ENCODE data around the gene CDKN2B. TPM values are rescaled to one million over a fixed set of nuclear protein-coding genes. Genes with fewer than 3 reads are reported as not detected.
A peak's percentile ranks its signal among the peaks of the same experiment; 100 is the strongest.

The CDKN2B gene
- total RNA-seq, 1 experiment from 2014 or later: 2.0 TPM

DNA sequence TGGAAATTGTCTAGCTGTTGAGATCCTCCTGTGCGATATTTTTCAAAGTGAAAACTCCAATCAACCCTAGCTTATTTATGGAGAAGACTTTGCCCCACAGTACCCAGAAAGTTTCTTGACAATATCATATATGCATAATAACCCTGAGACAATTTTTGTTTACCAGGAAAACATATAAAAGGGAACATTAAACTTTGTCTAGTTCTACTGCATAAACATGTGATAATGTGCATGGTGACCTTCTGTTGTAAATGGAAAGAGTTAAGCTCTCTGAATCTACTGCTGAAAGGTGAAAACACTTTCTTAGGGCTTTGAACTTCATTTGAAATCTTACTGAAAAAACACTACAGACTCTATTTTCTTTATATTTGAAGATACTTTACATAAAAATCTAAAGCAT lies 32.2 kb upstream of the CDKN2B start:
- Histone ChIP-seq H4K20me1 (ENCODE audit: insufficient read depth, low read depth, low read length) (no peaks in the 10 kb centered on the region), H3K9ac (ENCODE audit: low read length) (no peak overlapping the region), H3K4me3 (ENCODE audit: low read length) (no peak overlapping the region), H3K36me3 (ENCODE audit: insufficient read depth, low read length) (no peaks in the 10 kb centered on the region), H3K27me3 (ENCODE audit: low read length) (no peaks in the 10 kb centered on the region), H2AFZ (ENCODE audit: low read length) (no peak overlapping the region), H3K79me2 (ENCODE audit: low read length) (no peaks in the 10 kb centered on the region), H3K9me2 (replicated peaks; ENCODE audit: insufficient read depth, low read length) (no peaks in the 10 kb centered on the region), H3K4me2 (ENCODE audit: low read depth, low read length, poor library complexity, severe bottlenecking) (no peak overlapping the region), H3K27ac (ENCODE audit: low read length) (no peak overlapping the region), H3K9me3 (ENCODE audit: low read length) (no peaks in the 10 kb centered on the region), H3K4me1 (ENCODE audit: low read length) (peaks cover 26% of the 10 kb centered on the region)
- DNase-seq: no peak

DNA sequence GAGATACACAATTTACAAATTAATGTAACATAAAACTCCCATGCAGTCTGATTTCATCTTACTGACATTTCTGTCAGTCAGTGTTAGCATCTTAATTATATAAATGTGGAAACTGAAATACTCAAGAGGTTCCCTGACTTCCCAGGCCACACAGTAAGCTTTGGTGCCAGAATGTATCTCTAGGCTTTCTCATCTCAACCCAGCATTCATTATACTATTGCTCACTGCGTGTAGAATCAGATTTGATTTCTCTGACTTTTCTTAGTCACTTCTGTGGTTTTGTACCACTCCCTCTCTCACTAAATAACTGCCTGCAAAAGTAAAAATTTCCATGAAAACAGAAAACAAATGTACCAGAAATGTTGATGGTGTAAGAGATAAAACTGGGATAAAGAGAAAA lies 31.7 kb upstream of the CDKN2B start:
- no peaks in the 10 kb centered on the region for H3K79me2 ChIP-seq (ENCODE audit: low read length)
- no peak overlapping the region for H3K9ac ChIP-seq (ENCODE audit: low read length)
- no peaks in the 10 kb centered on the region for H3K9me3 ChIP-seq (ENCODE audit: low read length)
- peaks cover 26% of the 10 kb centered on the region for H3K4me1 ChIP-seq (ENCODE audit: low read length)
- no peak overlapping the region for H3K27ac ChIP-seq (ENCODE audit: low read length)
- H2AFZ ChIP-seq (ENCODE audit: low read length): no peak overlapping the region
- no peaks in the 10 kb centered on the region for H3K36me3 ChIP-seq (ENCODE audit: insufficient read depth, low read length)
- no peak for DNase-seq
- H4K20me1 ChIP-seq (ENCODE audit: insufficient read depth, low read depth, low read length): no peaks in the 10 kb centered on the region
- no peak overlapping the region for H3K4me3 ChIP-seq (ENCODE audit: low read length)
- H3K27me3 ChIP-seq (ENCODE audit: low read length): no peaks in the 10 kb centered on the region
- no peaks in the 10 kb centered on the region for H3K9me2 ChIP-seq (replicated peaks; ENCODE audit: insufficient read depth, low read length)
- no peak overlapping the region for H3K4me2 ChIP-seq (ENCODE audit: low read depth, low read length, poor library complexity, severe bottlenecking)

- H3K9me2 ChIP-seq (replicated peaks; ENCODE audit: insufficient read depth, low read length): no peaks in the 10 kb centered on the region
- H3K4me1 ChIP-seq (ENCODE audit: low read length): peaks cover 18% of the 10 kb centered on the region
- H2AFZ ChIP-seq (ENCODE audit: low read length): no peak overlapping the region
- no peak overlapping the region for H3K4me2 ChIP-seq (ENCODE audit: low read depth, low read length, poor library complexity, severe bottlenecking)
- H3K4me3 ChIP-seq (ENCODE audit: low read length): no peak overlapping the region
- DNase-seq: no peak
- no peaks in the 10 kb centered on the region for H4K20me1 ChIP-seq (ENCODE audit: insufficient read depth, low read depth, low read length)
- H3K27ac ChIP-seq (ENCODE audit: low read length): no peak overlapping the region
- no peaks in the 10 kb centered on the region for H3K36me3 ChIP-seq (ENCODE audit: insufficient read depth, low read length)
- no peaks in the 10 kb centered on the region for H3K79me2 ChIP-seq (ENCODE audit: low read length)
- no peak overlapping the region for H3K9ac ChIP-seq (ENCODE audit: low read length)
- no peaks in the 10 kb centered on the region for H3K27me3 ChIP-seq (ENCODE audit: low read length)
- no peaks in the 10 kb centered on the region for H3K9me3 ChIP-seq (ENCODE audit: low read length)
Observed at GRCh38 chr9:22039258-22039657, 30.2 kb upstream of the CDKN2B start.

GRCh38 chr9:22037954-22038690 lies 29.0 kb upstream of the CDKN2B start:
- Histone ChIP-seq H3K27me3 (ENCODE audit: low read length) (no peaks in the 10 kb centered on the region), H3K4me1 (ENCODE audit: low read length) (peaks cover 8% of the 10 kb centered on the region)
- DNase-seq: peak; percentile 86

GRCh38 chr9:22036866-22037626 lies 27.9 kb upstream of the CDKN2B start:
- Histone ChIP-seq H3K4me1 (ENCODE audit: low read length) (peaks cover 8% of the 10 kb centered on the region), H3K4me3 (ENCODE audit: low read length) (no peak overlapping the region), H2AFZ (ENCODE audit: low read length) (no peak overlapping the region), H3K27me3 (ENCODE audit: low read length) (no peaks in the 10 kb centered on the region), H3K79me2 (ENCODE audit: low read length) (no peaks in the 10 kb centered on the region), H3K4me2 (ENCODE audit: low read depth, low read length, poor library complexity, severe bottlenecking) (no peak overlapping the region), H3K9ac (ENCODE audit: low read length) (no peak overlapping the region), H3K36me3 (ENCODE audit: insufficient read depth, low read length) (no peaks in the 10 kb centered on the region; the same call in 1 of the 2 replicates), H3K9me3 (ENCODE audit: low read length) (no peaks in the 10 kb centered on the region), H3K9me2 (replicated peaks; ENCODE audit: insufficient read depth, low read length) (no peaks in the 10 kb centered on the region), H4K20me1 (ENCODE audit: insufficient read depth, low read depth, low read length) (no peaks in the 10 kb centered on the region), H3K27ac (ENCODE audit: low read length) (peak overlapping the region; percentile 32; the same call in 1 of the 2 replicates)
- no peak for DNase-seq

More at GRCh38 chr9:22037954-22038690, 29.0 kb upstream of the CDKN2B start:
- no peak overlapping the region for H3K9ac ChIP-seq (ENCODE audit: low read length)
- no peak overlapping the region for H2AFZ ChIP-seq (ENCODE audit: low read length)
- H3K4me2 ChIP-seq (ENCODE audit: low read depth, low read length, poor library complexity, severe bottlenecking): no peak overlapping the region
- no peaks in the 10 kb centered on the region for H3K9me3 ChIP-seq (ENCODE audit: low read length)
- no peaks in the 10 kb centered on the region for H4K20me1 ChIP-seq (ENCODE audit: insufficient read depth, low read depth, low read length)
- H3K27ac ChIP-seq (ENCODE audit: low read length): peak overlapping the region; percentile 32
- no peak overlapping the region for H3K4me3 ChIP-seq (ENCODE audit: low read length)
- no peaks in the 10 kb centered on the region; the same call in 1 of the 2 replicates for H3K36me3 ChIP-seq (ENCODE audit: insufficient read depth, low read length)
- H3K9me2 ChIP-seq (replicated peaks; ENCODE audit: insufficient read depth, low read length): no peaks in the 10 kb centered on the region
- no peaks in the 10 kb centered on the region for H3K79me2 ChIP-seq (ENCODE audit: low read length)

DNA sequence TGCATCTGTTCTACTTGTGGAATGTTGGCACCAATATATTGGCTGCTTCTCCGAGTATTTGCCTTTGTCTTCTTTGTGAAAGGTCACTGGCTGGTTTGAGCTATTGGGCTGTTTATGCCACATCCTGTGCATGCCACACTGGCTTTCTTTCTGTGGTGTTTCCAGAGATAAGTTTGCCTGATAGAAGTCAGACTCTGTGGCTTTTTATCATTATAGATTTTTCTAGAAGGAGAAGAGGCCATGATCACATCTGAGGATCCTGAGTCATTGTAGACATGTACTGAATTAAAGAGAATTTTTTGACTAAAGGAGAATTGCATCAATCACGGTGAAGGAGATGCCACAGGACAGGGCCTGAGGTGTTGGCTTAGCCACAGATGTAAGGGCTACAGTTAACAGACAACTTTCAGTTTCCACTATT lies 26.5 kb upstream of the CDKN2B start:
- Histone ChIP-seq H3K9me2 (replicated peaks; ENCODE audit: insufficient read depth, low read length) (no peaks in the 10 kb centered on the region), H3K4me1 (ENCODE audit: low read length) (peaks cover 8% of the 10 kb centered on the region), H3K36me3 (ENCODE audit: insufficient read depth, low read length) (no peaks in the 10 kb centered on the region; the same call in 1 of the 2 replicates), H3K79me2 (ENCODE audit: low read length) (no peaks in the 10 kb centered on the region), H4K20me1 (ENCODE audit: insufficient read depth, low read depth, low read length) (no peaks in the 10 kb centered on the region), H3K9me3 (ENCODE audit: low read length) (no peaks in the 10 kb centered on the region), H3K4me3 (ENCODE audit: low read length) (no peak overlapping the region), H3K9ac (ENCODE audit: low read length) (no peak overlapping the region), H3K4me2 (ENCODE audit: low read depth, low read length, poor library complexity, severe bottlenecking) (no peak overlapping the region), H3K27ac (ENCODE audit: low read length) (no peak overlapping the region), H2AFZ (ENCODE audit: low read length) (no peak overlapping the region), H3K27me3 (ENCODE audit: low read length) (no peaks in the 10 kb centered on the region)
- DNase-seq: no peak

DNA sequence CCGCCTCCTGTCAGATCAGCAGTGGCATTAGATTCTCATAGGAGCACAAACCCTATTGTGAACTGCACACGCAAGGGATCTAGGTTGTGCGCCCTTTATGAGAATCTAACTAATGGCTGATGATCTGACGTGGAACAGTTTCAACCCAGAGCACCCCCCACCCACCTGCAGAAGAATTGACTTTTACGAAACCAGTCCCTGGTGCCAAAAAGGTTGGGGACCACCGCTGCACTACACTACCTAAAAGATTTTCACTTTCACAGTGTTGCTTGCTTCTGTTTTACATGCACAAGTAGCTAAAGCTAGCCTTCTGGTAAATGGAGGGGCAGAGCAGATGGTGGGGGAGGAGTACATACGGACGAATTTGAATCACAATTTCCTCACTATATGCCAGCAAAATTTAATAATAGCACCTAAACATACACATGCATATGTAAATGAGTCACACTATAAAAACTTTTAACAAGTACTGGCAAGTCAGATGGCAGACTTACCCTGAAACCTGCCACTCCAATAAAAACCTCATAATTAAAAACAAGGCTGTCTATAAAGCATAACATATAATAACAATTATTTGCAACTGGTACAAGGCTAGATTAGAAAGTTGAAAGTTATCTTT lies 24.0 kb upstream of the CDKN2B start:
- H3K79me2 ChIP-seq (ENCODE audit: low read length): peaks cover 7% of the 10 kb centered on the region
- no peaks in the 10 kb centered on the region for H3K27me3 ChIP-seq (ENCODE audit: low read length)
- peaks cover 30% of the 10 kb centered on the region for H3K4me1 ChIP-seq (ENCODE audit: low read length)
- H2AFZ ChIP-seq (ENCODE audit: low read length): no peak overlapping the region
- no peaks in the 10 kb centered on the region for H4K20me1 ChIP-seq (ENCODE audit: insufficient read depth, low read depth, low read length)
- no peak overlapping the region for H3K4me3 ChIP-seq (ENCODE audit: low read length)
- no peak overlapping the region for H3K9ac ChIP-seq (ENCODE audit: low read length)
- no peak overlapping the region for H3K4me2 ChIP-seq (ENCODE audit: low read depth, low read length, poor library complexity, severe bottlenecking)
- no peak for DNase-seq
- H3K9me3 ChIP-seq (ENCODE audit: low read length): no peaks in the 10 kb centered on the region
- no peaks in the 10 kb centered on the region; the same call in 1 of the 2 replicates for H3K36me3 ChIP-seq (ENCODE audit: insufficient read depth, low read length)
- no peak overlapping the region for H3K27ac ChIP-seq (ENCODE audit: low read length)
- no peaks in the 10 kb centered on the region for H3K9me2 ChIP-seq (replicated peaks; ENCODE audit: insufficient read depth, low read length)
